ENCODE results near the gene NAT10. TPM values are rescaled to one million over a fixed set of nuclear protein-coding genes. Genes with fewer than 3 reads are reported as not detected.
A peak's percentile ranks its signal among the peaks of the same experiment; 100 is the strongest.

The NAT10 gene
- total RNA-seq, 1 experiment from 2014 or later, result 103 TPM

DNA sequence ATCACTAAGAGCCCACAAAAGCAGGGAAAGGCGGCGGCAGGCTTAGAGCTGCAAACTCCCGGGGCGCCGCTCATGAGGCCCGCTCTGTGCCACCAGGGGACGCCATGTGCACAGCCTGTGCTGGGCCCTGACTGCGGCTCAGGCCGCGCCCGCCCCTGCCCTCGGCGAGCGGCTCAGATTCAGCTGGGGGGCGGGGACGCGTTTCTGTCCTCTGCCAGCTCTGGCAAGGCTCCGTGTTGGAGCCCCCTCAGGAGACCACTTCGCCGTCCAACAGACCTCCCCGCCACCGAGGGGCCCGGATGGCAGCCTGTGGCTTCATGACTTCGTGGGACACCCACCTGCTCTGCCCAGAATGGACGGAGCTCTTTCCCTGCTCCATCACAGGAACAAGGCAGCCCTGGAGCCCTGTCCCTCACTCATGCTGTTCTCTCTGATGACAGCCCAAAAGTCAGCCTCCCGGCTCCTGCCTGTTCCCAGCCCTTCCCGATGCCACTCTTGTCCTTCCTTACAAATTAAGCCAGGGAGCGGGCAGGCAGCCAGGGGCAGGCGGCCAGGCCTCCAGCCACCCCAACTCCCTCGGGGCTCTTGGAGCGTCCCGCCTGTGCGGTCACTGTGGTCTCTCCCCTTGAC is 69.1 kb downstream of the NAT10 start:
- no peaks in the 10 kb centered on the region for H3K79me2 ChIP-seq (ENCODE audit: insufficient read depth, low read length)

More for the DNA sequence above, 69.1 kb downstream of the NAT10 start:
- no peak overlapping the region for H2BK20ac ChIP-seq (ENCODE audit: low read depth, low read length, poor library complexity, severe bottlenecking)
- no peak overlapping the region for H3K14ac ChIP-seq (ENCODE audit: insufficient read depth, low read length)
- H3K27ac Mint-ChIP-seq, result no peak overlapping the region
- H3K9ac ChIP-seq (ENCODE audit: extremely low read depth, insufficient read length, low read length), result no peak overlapping the region
- H3K4me3 Mint-ChIP-seq, result peak overlapping the region; percentile 52 to 57
- H3K27ac ChIP-seq (ENCODE audit: insufficient read length, low read depth, low read length), result no peak overlapping the region
- no peak overlapping the region for H4K5ac ChIP-seq (ENCODE audit: insufficient read length, low read depth, low read length)
- H3K18ac ChIP-seq (ENCODE audit: insufficient read length, low read depth, low read length), result no peak overlapping the region
- H3K4ac ChIP-seq (ENCODE audit: low read depth, low read length), result no peak overlapping the region
- no peak overlapping the region for H3K23ac ChIP-seq (ENCODE audit: insufficient read length, low read depth, low read length)
- H3K36me3 Mint-ChIP-seq (ENCODE audit: insufficient read depth in 1 of 3, low read depth in 3 of 3), result no peaks in the 10 kb centered on the region; a peak in 1 of 7 replicates
- H2BK5ac ChIP-seq (ENCODE audit: insufficient read length, low read length), result no peak overlapping the region
- H2AK5ac ChIP-seq (ENCODE audit: insufficient read length, low read length), result no peak overlapping the region
- peak overlapping the region; percentile 38 for H3K4me2 ChIP-seq (ENCODE audit: insufficient read depth, insufficient read length, low read length)
- H3K27me3 Mint-ChIP-seq (ENCODE audit: low read depth), result peaks cover 2% of the 10 kb centered on the region
- no peak overlapping the region for H3K56ac ChIP-seq (ENCODE audit: insufficient read length, low read depth, low read length)
- no peak overlapping the region for H2BK120ac ChIP-seq (ENCODE audit: low read depth, low read length, poor library complexity, severe bottlenecking)
- no peaks in the 10 kb centered on the region for H3K9me3 Mint-ChIP-seq
- H4K20me1 ChIP-seq (ENCODE audit: control insufficient read depth, insufficient read depth, insufficient read length), result no peaks in the 10 kb centered on the region
- no peak overlapping the region for H2AFZ ChIP-seq (ENCODE audit: low read length)
- TF ChIP-seq, protein P1, sequence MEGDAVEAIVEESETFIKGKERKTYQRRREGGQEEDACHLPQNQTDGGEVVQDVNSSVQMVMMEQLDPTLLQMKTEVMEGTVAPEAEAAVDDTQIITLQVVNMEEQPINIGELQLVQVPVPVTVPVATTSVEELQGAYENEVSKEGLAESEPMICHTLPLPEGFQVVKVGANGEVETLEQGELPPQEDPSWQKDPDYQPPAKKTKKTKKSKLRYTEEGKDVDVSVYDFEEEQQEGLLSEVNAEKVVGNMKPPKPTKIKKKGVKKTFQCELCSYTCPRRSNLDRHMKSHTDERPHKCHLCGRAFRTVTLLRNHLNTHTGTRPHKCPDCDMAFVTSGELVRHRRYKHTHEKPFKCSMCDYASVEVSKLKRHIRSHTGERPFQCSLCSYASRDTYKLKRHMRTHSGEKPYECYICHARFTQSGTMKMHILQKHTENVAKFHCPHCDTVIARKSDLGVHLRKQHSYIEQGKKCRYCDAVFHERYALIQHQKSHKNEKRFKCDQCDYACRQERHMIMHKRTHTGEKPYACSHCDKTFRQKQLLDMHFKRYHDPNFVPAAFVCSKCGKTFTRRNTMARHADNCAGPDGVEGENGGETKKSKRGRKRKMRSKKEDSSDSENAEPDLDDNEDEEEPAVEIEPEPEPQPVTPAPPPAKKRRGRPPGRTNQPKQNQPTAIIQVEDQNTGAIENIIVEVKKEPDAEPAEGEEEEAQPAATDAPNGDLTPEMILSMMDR (conservative IDR thresholded peaks at IDR 0.05), result peak; percentile 98
- H3K23me2 ChIP-seq (ENCODE audit: insufficient read length, low read depth, low read length, poor library complexity, severe bottlenecking), result no peaks in the 10 kb centered on the region
- WGBS (ENCODE audit: extremely low coverage, insufficient read length, low lambda C conversion rate), result no CpG with 5 or more reads among the region's 33 CpGs
- H3K4me1 ChIP-seq (ENCODE audit: insufficient read depth, low read length), result no peaks in the 10 kb centered on the region
- H3K79me1 ChIP-seq (ENCODE audit: insufficient read depth, low read depth, low read length, poor library complexity, severe bottlenecking), result no peaks in the 10 kb centered on the region
- no peaks in the 10 kb centered on the region for H3K9me3 ChIP-seq (ENCODE audit: control insufficient read depth, low read depth, low read length)
- peaks cover 6 to 10% of the 10 kb centered on the region in 2 experiments for H3K4me1 Mint-ChIP-seq
- no peak overlapping the region for H2BK15ac ChIP-seq (ENCODE audit: low read depth, low read length)
- no peak overlapping the region for H3T11ph ChIP-seq (ENCODE audit: low read length)
- H2BK12ac ChIP-seq (ENCODE audit: insufficient read length, low read depth, low read length), result no peak overlapping the region
- H4K91ac ChIP-seq (ENCODE audit: insufficient read length, low read depth, low read length), result no peak overlapping the region
- DNase-seq, result peak; percentile 86
- H3K27me3 ChIP-seq (ENCODE audit: insufficient read depth, low read length), result no peaks in the 10 kb centered on the region; the same call in 1 of the 2 replicates
- H4K8ac ChIP-seq (replicated peaks; ENCODE audit: insufficient read length, low read depth, low read length), result no peak overlapping the region

Measured in H9 (cell line).